Osteoblast (primary cell): ENCODE measurements around the gene SORCS2. TPM values are rescaled to one million over a fixed set of nuclear protein-coding genes. Genes with fewer than 3 reads are reported as not detected.

Experiments used
- DNase-seq: peaks from one replicate; pipeline ENCODE4 v3.0.0; 2011; ENCODE audit warnings: low spot score, mixed read lengths; ENCODE audit not compliant: insufficient read length; ENCODE audit errors: missing footprints
- H2AFZ ChIP-seq: 2 replicates; pipeline ENCODE4 v1.6.0; 2011; ENCODE audit warnings: mild to moderate bottlenecking, low read length
- H3K27ac ChIP-seq: 2 replicates; pipeline ENCODE4 v1.5.1; 2011; ENCODE audit warnings: mild to moderate bottlenecking, low read depth, low read length, moderate library complexity
- H3K27me3 ChIP-seq: 2 replicates; pipeline ENCODE4 v1.6.0; 2012; ENCODE audit warnings: mild to moderate bottlenecking, control low read depth, inconsistent platforms, low read length, moderate library complexity; ENCODE audit not compliant: insufficient read depth
- H3K36me3 ChIP-seq: 2 replicates; pipeline ENCODE4 v1.5.1; 2011; ENCODE audit warnings: mild to moderate bottlenecking, low read length, control low read depth, moderate library complexity; ENCODE audit not compliant: insufficient read depth
- H3K4me1 ChIP-seq: 2 replicates; pipeline ENCODE4 v1.5.1; 2011; ENCODE audit warnings: mild to moderate bottlenecking, low read length, control low read depth, moderate library complexity; ENCODE audit not compliant: insufficient read depth
- H3K4me2 ChIP-seq: 2 replicates; pipeline ENCODE4 v1.6.0; 2011; ENCODE audit warnings: mild to moderate bottlenecking, low read length; ENCODE audit not compliant: insufficient read depth
- H3K4me3 ChIP-seq: fragments of 200-600 bp; sonication (generic); 3 replicates; pipeline ENCODE4 v1.5.1; 2012; ENCODE audit warnings: mild to moderate bottlenecking, low read length, inconsistent platforms; ENCODE audit not compliant: insufficient read depth
- H3K79me2 ChIP-seq: 2 replicates; pipeline ENCODE4 v1.6.0; 2012; ENCODE audit warnings: mild to moderate bottlenecking, low read length, control low read depth, inconsistent platforms; ENCODE audit not compliant: insufficient read depth
- H3K9me3 ChIP-seq: 2 replicates; pipeline ENCODE4 v1.5.1; 2011; ENCODE audit warnings: low read depth, low read length, control low read depth
- H4K20me1 ChIP-seq: 2 replicates; pipeline ENCODE4 v1.6.0; 2012; ENCODE audit warnings: mild to moderate bottlenecking, low read length, control low read depth; ENCODE audit not compliant: insufficient read depth
- CTCF ChIP-seq: IDR thresholded peaks from 2 replicates; pipeline ENCODE4 v1.5.1; 2011; ENCODE audit warnings: mild to moderate bottlenecking, low read depth, low read length, moderate library complexity; ENCODE audit errors: extremely low read depth
- total RNA-seq: library from RNA; depleted of rRNA; stranded (reverse); fragments of >200 nt; gene quantifications from 2 replicates; pipeline ENCODE4 v1.2.3, GENCODE V29; 2012

Gene SORCS2
- total RNA-seq, 1 donor = 9.0 TPM

- Histone ChIP-seq H3K4me1 (peaks cover 3% of the 10 kb centered on the region), H3K36me3 (no peaks in the 10 kb centered on the region), H3K79me2 (no peaks in the 10 kb centered on the region), H3K9me3 (no peaks in the 10 kb centered on the region), H3K4me3 (no peak overlapping the region), H4K20me1 (no peaks in the 10 kb centered on the region), H2AFZ (no peak overlapping the region), H3K27me3 (peaks cover 6% of the 10 kb centered on the region), H3K27ac (no peak overlapping the region), H3K4me2 (no peak overlapping the region)
- no peak for TF ChIP-seq CTCF
- DNase-seq = no peak
Measured at GRCh38 chr4:7172508-7172907, 19.8 kb upstream of the SORCS2 start.

DNA sequence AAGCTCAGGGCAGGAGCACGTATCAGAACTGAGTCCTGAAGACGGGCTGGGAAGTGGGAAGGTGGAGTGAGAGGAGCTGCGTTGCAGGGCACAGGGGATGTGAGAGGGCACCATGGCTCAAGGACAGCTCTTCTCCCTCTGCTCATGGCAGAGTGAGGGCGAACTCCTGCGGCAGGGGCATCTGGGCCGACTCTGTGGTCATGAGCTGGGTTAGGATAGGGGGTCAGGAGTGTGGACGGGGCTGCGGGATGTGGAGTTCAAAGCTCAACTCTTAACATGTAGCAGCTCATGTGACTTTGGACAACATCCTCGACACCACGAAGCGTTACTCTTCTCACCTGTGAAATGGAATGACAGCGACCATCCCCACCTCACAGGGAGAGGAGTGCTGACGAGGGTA, 19.4 kb upstream of the SORCS2 start:
- TF ChIP-seq CTCF = no peak
- Histone ChIP-seq H2AFZ (no peak overlapping the region), H3K36me3 (no peaks in the 10 kb centered on the region), H3K4me3 (no peak overlapping the region), H3K9me3 (no peaks in the 10 kb centered on the region), H4K20me1 (no peaks in the 10 kb centered on the region), H3K27me3 (peaks cover 6% of the 10 kb centered on the region), H3K79me2 (no peaks in the 10 kb centered on the region), H3K4me1 (peaks cover 3% of the 10 kb centered on the region), H3K4me2 (no peak overlapping the region), H3K27ac (no peak overlapping the region)
- DNase-seq = no peak

DNA sequence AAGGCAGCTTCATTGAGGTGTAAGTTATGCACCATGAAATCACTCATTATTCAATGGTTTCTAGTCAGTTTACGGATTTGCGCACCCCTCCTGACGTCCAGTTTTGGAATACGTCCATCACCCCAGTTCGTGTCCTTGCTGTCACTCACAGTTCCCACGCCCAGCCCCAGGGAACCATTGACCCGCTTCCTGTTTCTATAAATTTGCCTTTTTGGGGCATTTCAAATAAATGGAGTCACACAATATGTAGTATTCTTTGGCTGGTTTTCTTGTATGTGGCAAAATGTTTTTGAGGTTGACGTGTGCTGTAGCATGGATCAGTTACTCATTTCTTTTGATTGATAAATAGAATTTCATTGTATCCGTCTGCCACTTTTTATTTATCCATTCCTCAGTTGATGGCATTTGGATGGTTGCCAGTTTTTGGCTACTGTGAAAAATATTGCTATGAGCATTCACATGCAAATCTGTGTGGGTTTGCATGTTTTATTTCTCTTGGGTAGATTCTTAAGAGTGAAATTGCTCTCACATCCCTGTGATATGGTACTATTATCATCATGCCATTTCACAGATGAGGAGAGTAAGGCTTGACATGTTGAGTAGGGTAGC, 18.4 kb upstream of the SORCS2 start:
- Histone ChIP-seq H2AFZ (no peak overlapping the region), H3K27me3 (peaks cover 4% of the 10 kb centered on the region), H4K20me1 (no peaks in the 10 kb centered on the region), H3K4me3 (no peak overlapping the region), H3K27ac (no peak overlapping the region), H3K9me3 (no peaks in the 10 kb centered on the region), H3K79me2 (no peaks in the 10 kb centered on the region), H3K4me2 (no peak overlapping the region), H3K36me3 (no peaks in the 10 kb centered on the region), H3K4me1 (peaks cover 3% of the 10 kb centered on the region)
- no peak for TF ChIP-seq CTCF
- DNase-seq = peak; percentile 14

- H3K36me3 ChIP-seq = no peaks in the 10 kb centered on the region
- H4K20me1 ChIP-seq = no peaks in the 10 kb centered on the region
- H3K79me2 ChIP-seq = no peaks in the 10 kb centered on the region
Measured at GRCh38 chr4:7179158-7179557, 13.2 kb upstream of the SORCS2 start.

More at GRCh38 chr4:7179158-7179557, 13.2 kb upstream of the SORCS2 start:
- H3K27me3 ChIP-seq = no peaks in the 10 kb centered on the region
- DNase-seq = no peak
- peaks cover 5% of the 10 kb centered on the region for H3K9me3 ChIP-seq
- no peak overlapping the region for H3K4me2 ChIP-seq
- no peaks in the 10 kb centered on the region for H3K4me1 ChIP-seq
- H3K27ac ChIP-seq = no peak overlapping the region
- H3K4me3 ChIP-seq = no peak overlapping the region
- H2AFZ ChIP-seq = no peak overlapping the region
- TF ChIP-seq CTCF = no peak
